ENCODE data around the gene RIMBP2. TPM values are rescaled to one million over a fixed set of nuclear protein-coding genes. Genes with fewer than 3 reads are reported as not detected.

Gene RIMBP2
- total RNA-seq, 4 donors from 2014 or later: 0.29 to 8.2 (median 5.6) TPM

- H3K4me1 ChIP-seq: no peaks in the 10 kb centered on the region
- intact Hi-C loops (cut with DNase I; ENCODE audit: low total_unique reads): no loop called here
- H3K4me3 ChIP-seq: no peak overlapping the region
- H3K27ac ChIP-seq: no peak overlapping the region
- H3K27me3 ChIP-seq: no peaks in the 10 kb centered on the region
- no peak for DNase-seq
- TF ChIP-seq, protein P1, sequence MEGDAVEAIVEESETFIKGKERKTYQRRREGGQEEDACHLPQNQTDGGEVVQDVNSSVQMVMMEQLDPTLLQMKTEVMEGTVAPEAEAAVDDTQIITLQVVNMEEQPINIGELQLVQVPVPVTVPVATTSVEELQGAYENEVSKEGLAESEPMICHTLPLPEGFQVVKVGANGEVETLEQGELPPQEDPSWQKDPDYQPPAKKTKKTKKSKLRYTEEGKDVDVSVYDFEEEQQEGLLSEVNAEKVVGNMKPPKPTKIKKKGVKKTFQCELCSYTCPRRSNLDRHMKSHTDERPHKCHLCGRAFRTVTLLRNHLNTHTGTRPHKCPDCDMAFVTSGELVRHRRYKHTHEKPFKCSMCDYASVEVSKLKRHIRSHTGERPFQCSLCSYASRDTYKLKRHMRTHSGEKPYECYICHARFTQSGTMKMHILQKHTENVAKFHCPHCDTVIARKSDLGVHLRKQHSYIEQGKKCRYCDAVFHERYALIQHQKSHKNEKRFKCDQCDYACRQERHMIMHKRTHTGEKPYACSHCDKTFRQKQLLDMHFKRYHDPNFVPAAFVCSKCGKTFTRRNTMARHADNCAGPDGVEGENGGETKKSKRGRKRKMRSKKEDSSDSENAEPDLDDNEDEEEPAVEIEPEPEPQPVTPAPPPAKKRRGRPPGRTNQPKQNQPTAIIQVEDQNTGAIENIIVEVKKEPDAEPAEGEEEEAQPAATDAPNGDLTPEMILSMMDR (IDR thresholded peaks at IDR 0.05): no peak
- TF ChIP-seq POLR2A (IDR thresholded peaks at IDR 0.05): no peak
- peaks cover 0 to 9% of the 10 kb centered on the region in 2 donors for H3K9me3 ChIP-seq
- H3K36me3 ChIP-seq: no peaks in the 10 kb centered on the region
Observed at GRCh38 chr12:130596241-130596640, 119.9 kb downstream of the RIMBP2 start.

DNA sequence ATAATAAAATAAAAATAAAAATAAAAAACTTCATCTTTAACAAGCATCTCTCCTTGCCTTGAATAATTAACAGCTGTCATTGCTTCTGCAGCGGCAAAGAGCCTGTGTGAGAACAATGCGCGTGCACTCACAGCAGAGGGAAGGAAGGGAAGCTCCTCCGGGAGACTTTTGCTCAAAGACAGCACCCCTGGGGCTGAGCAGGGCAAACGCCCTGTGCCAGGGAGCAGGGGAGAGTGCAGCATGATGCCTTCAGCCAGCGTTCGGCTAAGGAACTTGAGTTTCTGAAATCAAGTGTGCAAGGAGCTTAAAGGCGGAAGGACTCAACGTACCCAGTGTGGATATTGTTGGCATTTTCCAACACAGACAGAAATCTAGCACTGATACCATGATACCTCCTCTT, 120.5 kb downstream of the RIMBP2 start:
- H3K27ac ChIP-seq: no peak overlapping the region
- no peaks in the 10 kb centered on the region for H3K4me1 ChIP-seq
- TF ChIP-seq, protein P1 (IDR thresholded peaks at IDR 0.05): no peak
- TF ChIP-seq POLR2A (IDR thresholded peaks at IDR 0.05): no peak
- H3K27me3 ChIP-seq: no peaks in the 10 kb centered on the region
- H3K9me3 ChIP-seq: peaks cover 0 to 9% of the 10 kb centered on the region in 2 donors
- no peak for DNase-seq
- no peak overlapping the region for H3K4me3 ChIP-seq
- intact Hi-C loops (cut with DNase I; ENCODE audit: low total_unique reads): no loop called here
- no peaks in the 10 kb centered on the region for H3K36me3 ChIP-seq

DNA sequence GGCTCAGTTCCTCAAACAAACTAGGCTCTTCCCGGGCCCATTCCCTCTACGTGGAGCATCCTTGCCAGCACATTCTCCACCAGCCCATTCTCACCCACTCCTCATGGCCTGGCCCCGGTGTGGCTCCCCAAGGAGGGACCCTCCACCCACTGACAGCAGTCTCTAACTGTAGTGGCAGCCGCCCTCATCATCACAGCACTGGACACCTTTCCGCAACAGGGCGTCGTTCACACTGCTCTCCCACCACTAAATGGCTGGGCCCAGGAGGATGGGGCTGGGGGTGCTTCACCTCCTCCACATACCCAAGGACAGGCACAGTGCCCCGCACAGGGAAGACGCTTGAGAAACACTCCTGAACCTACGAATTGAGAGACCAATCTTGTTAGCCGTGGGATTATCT, 123.0 kb downstream of the RIMBP2 start:
- Histone ChIP-seq H3K4me1 (no peaks in the 10 kb centered on the region), H3K36me3 (no peaks in the 10 kb centered on the region), H3K27me3 (no peaks in the 10 kb centered on the region), H3K4me3 (no peak overlapping the region), H3K9me3 (peaks cover 0 to 6% of the 10 kb centered on the region in 2 donors), H3K27ac (no peak overlapping the region)
- TF ChIP-seq, protein P1 (IDR thresholded peaks at IDR 0.05): no peak
- TF ChIP-seq POLR2A (IDR thresholded peaks at IDR 0.05): no peak
- intact Hi-C loops (cut with DNase I; ENCODE audit: low total_unique reads): no loop called here
- no peak for DNase-seq

DNA sequence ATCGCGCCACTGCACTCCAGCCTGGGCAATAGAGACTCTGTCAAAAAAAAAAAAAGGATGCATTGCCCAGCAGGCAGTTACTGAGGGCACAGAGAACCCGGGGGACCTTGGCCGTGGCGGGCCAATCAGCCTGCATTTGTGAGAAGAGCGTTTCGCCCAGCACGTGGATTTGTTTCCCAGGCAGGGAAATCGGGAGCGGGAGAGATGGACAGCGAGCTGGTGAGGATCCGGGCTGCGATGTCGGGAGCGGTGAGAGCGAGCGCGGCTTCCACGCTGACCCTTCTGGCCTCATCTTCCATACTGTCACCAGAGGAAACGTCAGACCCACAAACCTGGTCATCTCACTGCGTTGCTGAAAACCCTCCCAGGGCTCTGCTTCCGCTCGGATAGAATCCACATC, 123.5 kb downstream of the RIMBP2 start:
- no peak overlapping the region for H3K4me3 ChIP-seq
- no peak for DNase-seq
- no peaks in the 10 kb centered on the region for H3K36me3 ChIP-seq
- no peaks in the 10 kb centered on the region for H3K4me1 ChIP-seq
- TF ChIP-seq, protein P1 (IDR thresholded peaks at IDR 0.05): no peak
- TF ChIP-seq POLR2A (IDR thresholded peaks at IDR 0.05): no peak
- peaks cover 0 to 2% of the 10 kb centered on the region in 2 donors for H3K9me3 ChIP-seq
- H3K27ac ChIP-seq: no peak overlapping the region
- H3K27me3 ChIP-seq: no peaks in the 10 kb centered on the region
- intact Hi-C loops (cut with DNase I; ENCODE audit: low total_unique reads): no loop called here

GRCh38 chr12:130591736-130592135, 124.4 kb downstream of the RIMBP2 start:
- no peak for DNase-seq
- intact Hi-C loops (cut with DNase I; ENCODE audit: low total_unique reads): no loop called here
- Histone ChIP-seq H3K27me3 (no peaks in the 10 kb centered on the region), H3K36me3 (no peaks in the 10 kb centered on the region), H3K4me3 (no peak overlapping the region), H3K4me1 (no peaks in the 10 kb centered on the region), H3K9me3 (no peaks in the 10 kb centered on the region), H3K27ac (no peak overlapping the region)
- TF ChIP-seq, protein P1 (IDR thresholded peaks at IDR 0.05): no peak
- TF ChIP-seq POLR2A (IDR thresholded peaks at IDR 0.05): no peak

Data from uterus (tissue), 4 donors.